Stimulated activated CD4-positive, alpha-beta T cell treated with anti-CD3 and anti-CD28 coated beads, Interleukin-1b, Interleukin-23, amount 100 ng/mL, for 48 hours (primary cell): Measurements from ENCODE around the gene PLA2G4E.
A peak's percentile ranks its signal among the peaks of the same experiment; 100 is the strongest.

Experiments used
- DNase-seq: peaks from one replicate; pipeline ENCODE4 v3.0.0-alpha.2; 2020

The PLA2G4E gene

GRCh38 chr15:41990243-41990605 lies 30.6 kb downstream of the PLA2G4E start:
- DNase-seq: no peak

DNA sequence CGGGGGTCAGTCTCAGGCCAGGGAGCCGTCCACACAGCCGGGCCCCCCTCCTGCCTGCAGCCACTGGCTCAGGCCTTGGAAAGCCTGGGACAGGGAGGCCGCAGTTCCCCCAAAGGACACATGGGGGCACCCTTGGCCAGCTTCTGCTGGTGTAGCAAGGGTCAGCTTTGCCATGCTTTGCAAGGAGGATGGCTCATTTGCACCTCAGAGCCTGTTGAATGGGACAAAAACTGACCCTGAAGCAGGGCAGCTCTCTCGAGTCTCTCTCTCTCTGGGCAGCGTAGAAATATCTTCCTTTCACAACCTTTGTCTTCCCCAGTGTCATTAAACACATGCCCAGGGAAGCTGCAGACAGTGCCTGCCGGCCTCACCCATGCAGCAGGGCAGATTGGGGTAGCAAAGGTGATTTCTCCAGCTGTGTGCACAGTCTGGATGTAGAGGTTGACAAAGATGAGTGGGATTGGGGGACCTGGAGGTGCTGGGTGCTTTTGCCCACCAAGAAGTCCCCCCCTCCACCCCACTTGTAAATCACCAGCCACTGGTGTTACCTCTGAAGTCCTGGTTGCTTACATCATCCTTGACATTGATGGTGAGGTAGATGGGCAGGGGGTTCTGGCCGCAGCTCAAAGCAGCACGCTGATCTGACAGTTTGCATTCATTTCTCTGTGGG lies 31.1 kb downstream of the PLA2G4E start:
- DNase-seq: peak; percentile 86

GRCh38 chr15:41988896-41989572 lies 31.8 kb downstream of the PLA2G4E start:
- no peak for DNase-seq

DNA sequence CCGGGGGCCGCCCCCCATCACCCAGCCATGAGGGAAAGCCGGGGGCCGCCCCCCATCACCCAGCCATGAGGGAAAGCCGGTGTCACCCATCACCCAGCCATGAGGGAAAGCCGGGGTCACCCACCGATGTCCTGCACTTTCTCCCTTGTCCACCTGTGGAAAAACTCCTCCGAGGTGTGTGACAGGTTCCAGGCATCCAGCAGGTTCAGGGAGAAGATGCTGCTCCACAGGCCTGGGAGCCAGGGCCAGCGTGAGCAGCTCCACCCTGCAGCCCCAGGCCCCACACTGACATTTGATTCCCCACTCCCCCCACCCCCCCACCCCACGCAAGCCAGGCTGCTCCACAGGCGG lies 32.9 kb downstream of the PLA2G4E start:
- no peak for DNase-seq

GRCh38 chr15:41987246-41987924 lies 33.5 kb downstream of the PLA2G4E start:
- DNase-seq: no peak

- no peak for DNase-seq
Observed at GRCh38 chr15:41985236-41986160, 35.3 kb downstream of the PLA2G4E start.

- no peak for DNase-seq
Observed at GRCh38 chr15:41984622-41985021, 36.2 kb downstream of the PLA2G4E start.

- no peak for DNase-seq
Observed at GRCh38 chr15:41983621-41984571, 36.9 kb downstream of the PLA2G4E start.

GRCh38 chr15:41983221-41983620 lies 37.6 kb downstream of the PLA2G4E start:
- DNase-seq: no peak

GRCh38 chr15:41982133-41982930 lies 38.5 kb downstream of the PLA2G4E start:
- no peak for DNase-seq

- DNase-seq: no peak
Observed at GRCh38 chr15:41981371-41982132, 39.3 kb downstream of the PLA2G4E start.

DNA sequence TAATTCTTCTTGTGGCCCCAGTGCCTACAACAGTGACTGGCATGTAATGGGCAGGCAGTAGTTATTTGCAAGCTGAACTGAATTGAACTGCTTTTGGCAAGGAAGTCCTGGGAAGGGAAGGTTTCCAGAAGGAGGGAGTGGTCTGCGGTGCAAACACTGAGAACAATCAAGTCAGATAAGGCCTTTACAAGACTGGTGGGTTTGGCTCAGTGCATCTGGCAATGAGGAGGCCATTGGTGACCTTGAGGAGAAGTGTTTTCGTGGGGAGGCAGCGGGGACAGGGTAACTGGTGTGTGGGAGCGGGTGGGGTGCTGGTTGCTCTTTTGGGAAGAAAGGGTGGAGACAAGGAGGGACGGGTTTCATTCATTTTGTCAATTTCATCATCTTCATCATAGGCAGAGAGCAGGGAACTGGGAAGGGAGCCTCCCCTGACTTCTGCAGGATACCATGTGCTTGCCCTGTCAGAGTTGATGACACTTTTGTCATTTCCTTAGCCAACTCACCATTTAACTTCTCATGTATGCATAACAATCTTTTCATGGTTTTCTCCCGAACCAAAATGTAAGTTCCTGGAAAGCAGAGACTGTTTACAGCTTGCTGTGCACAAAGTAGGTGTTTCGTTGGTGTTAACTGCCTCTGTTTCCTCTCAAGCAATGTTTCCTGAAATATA lies 40.1 kb downstream of the PLA2G4E start:
- no peak for DNase-seq

- no peak for DNase-seq
Observed at GRCh38 chr15:41979493-41980266, 41.2 kb downstream of the PLA2G4E start.

DNA sequence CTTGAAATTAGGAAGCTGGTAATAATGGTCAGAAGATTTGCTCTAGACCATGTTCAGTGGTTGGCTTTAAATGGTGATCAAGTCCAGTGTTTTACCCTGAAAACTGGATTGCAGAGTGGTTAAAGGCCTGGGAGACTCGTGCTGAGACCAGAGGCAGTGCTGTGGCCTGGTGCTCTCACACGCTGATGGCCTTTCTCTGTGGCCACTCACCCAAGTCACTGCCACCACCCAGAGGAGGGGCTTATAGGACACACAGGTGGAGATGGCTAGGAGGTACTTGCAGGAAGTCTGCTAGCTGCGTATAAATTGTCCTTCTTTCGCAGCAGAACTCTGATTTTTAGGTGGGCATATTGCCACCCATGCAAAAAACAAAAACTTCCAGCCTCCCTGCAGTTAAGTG lies 42.3 kb downstream of the PLA2G4E start:
- DNase-seq: no peak

- no peak for DNase-seq
Observed at GRCh38 chr15:41977757-41978383, 43.0 kb downstream of the PLA2G4E start.

DNA sequence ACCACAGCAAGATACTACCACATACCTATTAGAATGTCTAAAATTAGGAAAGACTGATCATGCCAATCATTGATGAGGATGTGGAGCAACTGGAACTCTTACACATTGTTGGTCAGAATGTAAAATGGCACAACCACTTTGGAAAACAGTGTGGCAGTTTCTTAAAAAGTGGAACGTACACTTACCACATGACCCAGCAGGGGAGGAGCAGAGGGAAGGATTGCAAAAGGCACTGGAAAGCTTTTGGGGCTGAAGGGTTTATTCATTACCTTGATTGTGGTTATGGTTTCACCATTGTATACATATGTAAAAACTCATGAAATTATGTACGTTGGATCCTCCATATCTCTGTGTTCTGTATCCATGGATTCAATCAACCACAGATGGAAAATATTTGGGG lies 45.2 kb downstream of the PLA2G4E start:
- no peak for DNase-seq

DNA sequence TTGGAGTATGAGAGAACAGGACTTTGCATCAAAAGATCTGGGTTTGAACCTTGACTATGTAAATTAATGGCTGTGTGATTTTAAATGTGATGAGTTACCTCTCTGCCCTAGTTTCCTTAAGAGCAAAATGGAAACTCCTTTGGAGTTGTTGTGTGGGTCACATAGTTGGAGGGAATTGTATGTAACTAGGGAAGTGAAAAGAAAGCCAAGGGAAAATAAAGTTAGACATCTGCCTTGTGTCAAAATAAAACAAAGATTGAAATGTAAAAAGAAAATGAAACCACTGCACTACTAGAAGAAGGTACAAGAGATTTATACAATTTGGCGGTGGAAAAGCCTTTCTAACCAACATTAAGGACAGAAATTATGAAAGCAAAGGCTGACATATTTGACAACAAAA lies 46.8 kb downstream of the PLA2G4E start:
- DNase-seq: no peak
